ENCODE measurements around the gene SMAGP.

- TF ChIP-seq EP300 (IDR thresholded peaks at IDR 0.05) = no peak
- no peak for TF ChIP-seq CTCF (IDR thresholded peaks at IDR 0.05)
- no peak for TF ChIP-seq POLR2A (IDR thresholded peaks at IDR 0.05)
These were observed 23.9 kb downstream of the SMAGP start for GRCh38 chr12:51246254-51246853.

Measured in suprapubic skin (tissue), 3 donors.